HUES6 (cell line): Measurements from ENCODE around the gene CHCHD6.
A peak's percentile ranks its signal among the peaks of the same experiment; 100 is the strongest.

Experiments
- H3K27ac ChIP-seq: 2 replicates; pipeline ENCODE4 v1.7.0; 2013; ENCODE audit warnings: low read depth, mild to moderate bottlenecking, low read length, inconsistent platforms
- H3K27me3 ChIP-seq: 2 replicates; pipeline ENCODE4 v1.6.1; 2013; ENCODE audit warnings: low read length; ENCODE audit not compliant: control insufficient read depth, insufficient read depth
- H3K36me3 ChIP-seq: 2 replicates; pipeline ENCODE4 v1.6.1; 2013; ENCODE audit warnings: low read length; ENCODE audit not compliant: control insufficient read depth, insufficient read depth
- H3K4me1 ChIP-seq: 2 replicates; pipeline ENCODE4 v1.6.1; 2013; ENCODE audit warnings: low read length; ENCODE audit not compliant: control insufficient read depth, insufficient read depth
- H3K4me3 ChIP-seq: 2 replicates; pipeline ENCODE4 v1.5.1; 2013; ENCODE audit warnings: low read depth, low read length
- H3K9ac ChIP-seq: one replicate; pipeline ENCODE4 v1.6.1; 2013; ENCODE audit warnings: mild to moderate bottlenecking, low read length
- H3K9me3 ChIP-seq: 2 replicates; pipeline ENCODE4 v1.6.1; 2013; ENCODE audit warnings: low read depth, low read length; ENCODE audit not compliant: control insufficient read depth, insufficient read depth

Gene CHCHD6

DNA sequence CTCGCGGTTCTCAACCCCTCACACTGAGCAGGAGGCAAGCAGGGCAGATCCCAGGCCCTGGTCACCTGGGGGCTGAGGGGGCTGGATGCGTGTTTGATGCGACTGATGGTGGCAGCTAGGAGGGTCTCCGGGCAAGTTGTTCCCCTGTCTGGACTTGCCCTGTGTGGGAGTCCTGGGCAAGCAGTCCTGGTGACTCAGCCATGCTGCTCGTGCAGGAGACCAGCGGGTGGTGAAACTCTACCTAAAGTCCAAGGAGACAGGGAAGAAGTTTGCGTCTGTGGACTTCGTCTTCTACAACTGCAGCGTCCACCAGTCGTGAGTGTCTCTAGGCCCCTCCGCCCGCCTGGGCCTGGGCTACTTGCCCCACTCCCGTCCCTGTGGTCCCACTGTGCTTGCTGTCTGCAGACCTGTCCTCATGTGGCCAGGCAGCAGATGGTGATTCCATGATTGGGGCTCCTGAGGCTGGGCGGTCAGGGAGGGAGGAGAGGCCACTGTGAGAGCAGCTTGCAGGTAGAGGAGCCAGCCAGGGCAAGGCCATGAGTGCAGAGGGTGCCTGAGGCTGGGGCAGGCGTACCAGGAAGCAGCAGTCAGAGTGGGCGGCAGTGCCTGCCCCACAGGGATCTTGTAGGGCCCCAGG, 301.9 kb downstream of the CHCHD6 start:
- Histone ChIP-seq H3K27me3 (no peaks in the 10 kb centered on the region), H3K9me3 (no peaks in the 10 kb centered on the region), H3K4me1 (peaks cover 18% of the 10 kb centered on the region), H3K36me3 (peaks cover 25% of the 10 kb centered on the region), H3K4me3 (no peak overlapping the region), H3K27ac (no peak overlapping the region), H3K9ac (no peak overlapping the region)

DNA sequence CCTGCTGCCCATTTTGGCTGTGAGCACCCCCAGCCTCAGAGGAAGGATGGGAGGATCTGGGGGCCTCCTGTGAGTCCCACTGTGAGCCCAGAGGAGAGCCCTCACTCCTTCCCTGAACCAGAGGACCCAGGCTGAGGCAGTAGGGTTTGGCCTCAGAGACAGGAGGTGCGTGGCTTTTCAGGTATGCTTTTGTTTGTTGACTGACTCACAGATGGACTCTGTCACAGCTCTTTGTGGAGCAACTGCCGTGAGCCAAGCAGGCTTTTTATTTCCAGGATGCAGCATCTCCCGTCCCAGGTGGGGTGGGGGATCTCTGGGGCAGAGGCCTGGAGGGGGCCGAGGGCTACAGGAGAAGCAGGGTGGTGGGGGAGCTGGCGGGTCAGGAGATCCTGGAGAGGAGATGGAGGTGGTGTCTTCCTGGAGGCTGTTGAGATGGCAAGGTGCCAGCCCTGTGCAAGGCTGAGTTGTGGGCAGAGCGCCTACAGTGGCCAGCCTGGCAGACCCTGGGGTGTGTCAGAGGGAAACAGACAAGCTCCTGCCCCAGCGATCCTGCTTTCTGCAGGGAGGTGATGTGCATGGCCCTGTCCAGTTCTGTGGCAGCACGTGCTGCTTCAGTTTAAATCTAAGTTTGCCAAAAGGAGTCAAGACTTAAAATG, 302.9 kb downstream of the CHCHD6 start:
- peaks cover 9% of the 10 kb centered on the region for H3K4me1 ChIP-seq
- H3K36me3 ChIP-seq, result peaks cover 33% of the 10 kb centered on the region
- H3K27me3 ChIP-seq, result no peaks in the 10 kb centered on the region
- H3K9ac ChIP-seq, result no peak overlapping the region
- H3K9me3 ChIP-seq, result no peaks in the 10 kb centered on the region
- no peak overlapping the region for H3K4me3 ChIP-seq
- H3K27ac ChIP-seq, result no peak overlapping the region

DNA sequence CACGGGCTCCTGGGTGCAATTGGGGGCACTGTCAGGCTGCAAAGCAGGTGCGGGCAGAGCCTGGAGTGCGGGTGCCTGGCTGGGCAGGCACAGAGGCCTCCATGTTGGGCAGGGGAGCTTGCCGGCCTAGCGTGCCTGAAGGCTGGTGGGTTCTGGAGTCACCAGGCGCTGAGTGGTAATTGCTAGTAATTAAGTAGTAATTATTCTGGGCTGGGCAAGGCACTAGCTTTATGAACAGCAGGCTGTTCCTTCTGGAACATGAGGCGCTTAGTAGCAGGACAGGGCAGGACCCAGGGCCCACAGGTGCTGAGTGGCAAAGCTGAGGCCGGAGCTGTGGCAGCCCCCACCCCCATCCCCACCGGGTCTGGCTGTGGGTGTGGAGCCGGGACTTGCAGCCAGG, 304.2 kb downstream of the CHCHD6 start:
- peaks cover 47% of the 10 kb centered on the region for H3K36me3 ChIP-seq
- no peaks in the 10 kb centered on the region for H3K9me3 ChIP-seq
- H3K4me3 ChIP-seq, result no peak overlapping the region
- H3K27me3 ChIP-seq, result no peaks in the 10 kb centered on the region
- no peak overlapping the region for H3K9ac ChIP-seq
- 0 out of 2 replicates have a peak overlapping the region, but pooled peaks have one; percentile 3 for H3K27ac ChIP-seq
- no peaks in the 10 kb centered on the region for H3K4me1 ChIP-seq

- Histone ChIP-seq H3K9me3 (no peaks in the 10 kb centered on the region), H3K4me3 (no peak overlapping the region), H3K27ac (no peak overlapping the region), H3K4me1 (no peaks in the 10 kb centered on the region), H3K36me3 (peaks cover 56% of the 10 kb centered on the region), H3K9ac (no peak overlapping the region), H3K27me3 (no peaks in the 10 kb centered on the region)
These were observed 305.5 kb downstream of the CHCHD6 start for GRCh38 chr3:127009531-127009930.
